ENCODE measurements around the gene ADGRV1.
"Not testable (repeated sequence)": the region's sequence is repeated elsewhere in the genome, so short reads cannot be mapped to it uniquely, and the experiment has no call there.

The ADGRV1 gene

DNA sequence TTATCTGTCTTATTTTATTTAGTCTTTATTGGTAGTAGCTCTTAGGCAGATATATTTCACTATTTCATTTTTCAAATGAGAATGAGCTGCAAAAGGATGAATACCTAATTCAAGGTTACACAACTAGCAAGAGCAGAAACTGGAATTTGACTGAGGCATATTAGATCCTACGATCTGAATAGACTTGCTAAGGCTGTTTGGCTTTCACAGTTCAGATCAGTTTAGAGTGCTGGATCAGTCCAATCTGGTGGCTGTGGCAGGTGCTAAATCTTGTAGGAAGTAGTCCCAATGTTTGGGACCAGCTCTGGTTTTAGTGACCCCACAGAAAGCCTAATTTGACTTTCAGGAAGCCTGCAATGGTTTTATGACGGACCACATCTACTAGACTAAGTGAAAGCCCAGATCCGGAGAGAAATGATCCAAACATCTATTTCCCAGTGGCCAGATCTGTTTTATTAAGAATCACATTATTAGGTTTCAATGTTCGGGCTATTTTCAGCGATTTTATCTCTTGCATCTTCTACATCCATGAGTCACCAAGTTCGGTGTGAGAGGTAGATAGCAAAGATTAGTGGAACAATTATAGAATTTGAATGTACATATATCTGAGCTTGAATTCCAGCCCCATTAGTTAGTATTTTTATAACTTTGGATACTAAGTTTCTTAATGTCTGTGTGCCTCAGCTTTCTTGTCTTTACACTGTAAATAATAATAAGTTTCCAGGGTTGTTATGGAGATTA lies 359.5 kb downstream of the ADGRV1 start:
- DNase-seq, result no peak

DNA sequence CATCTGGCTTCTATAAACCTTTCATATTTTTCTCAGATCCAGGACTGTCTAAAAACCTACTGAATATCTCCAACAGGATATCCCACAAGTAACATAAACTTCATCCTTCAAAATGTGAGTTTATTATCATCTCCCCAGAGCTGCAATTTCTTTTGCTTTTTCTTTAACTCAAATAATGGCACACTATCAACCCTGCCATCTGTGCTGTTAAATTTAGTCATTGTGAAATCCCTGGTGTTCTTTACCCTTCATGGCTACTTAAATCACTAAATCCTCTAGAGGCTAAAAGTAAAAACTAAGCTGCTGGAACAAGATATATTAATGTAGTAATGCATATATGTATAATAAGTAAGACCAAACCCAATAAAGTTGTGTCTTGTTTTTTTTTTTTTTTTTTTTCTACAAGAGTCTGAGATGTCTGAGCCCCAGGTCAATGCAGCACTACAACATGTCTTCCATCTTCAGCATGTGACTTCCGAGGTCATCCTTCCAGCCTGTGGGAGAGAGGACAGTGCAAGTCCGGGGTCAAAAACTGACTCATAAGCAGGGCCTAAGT lies 362.9 kb downstream of the ADGRV1 start:
- DNase-seq, result no peak

DNA sequence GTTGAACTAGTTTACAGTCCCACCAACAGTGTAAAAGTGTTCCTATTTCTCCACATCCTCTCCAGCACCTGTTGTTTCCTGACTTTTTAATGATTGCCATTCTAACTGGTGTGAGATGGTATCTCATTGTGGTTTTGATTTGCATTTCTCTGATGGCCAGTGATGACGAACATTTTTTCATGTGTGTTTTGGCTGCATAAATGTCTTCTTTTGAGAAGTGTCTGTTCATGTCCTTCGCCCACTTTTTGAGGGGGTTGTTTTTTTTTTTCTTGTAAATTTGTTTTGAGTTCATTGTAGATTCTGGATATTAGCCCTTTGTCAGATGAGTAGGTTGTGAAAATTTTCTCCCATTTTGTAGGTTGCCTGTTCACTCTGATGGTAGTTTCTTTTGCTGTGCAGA lies 365.6 kb downstream of the ADGRV1 start:
- DNase-seq, result not testable (repeated sequence)

DNA sequence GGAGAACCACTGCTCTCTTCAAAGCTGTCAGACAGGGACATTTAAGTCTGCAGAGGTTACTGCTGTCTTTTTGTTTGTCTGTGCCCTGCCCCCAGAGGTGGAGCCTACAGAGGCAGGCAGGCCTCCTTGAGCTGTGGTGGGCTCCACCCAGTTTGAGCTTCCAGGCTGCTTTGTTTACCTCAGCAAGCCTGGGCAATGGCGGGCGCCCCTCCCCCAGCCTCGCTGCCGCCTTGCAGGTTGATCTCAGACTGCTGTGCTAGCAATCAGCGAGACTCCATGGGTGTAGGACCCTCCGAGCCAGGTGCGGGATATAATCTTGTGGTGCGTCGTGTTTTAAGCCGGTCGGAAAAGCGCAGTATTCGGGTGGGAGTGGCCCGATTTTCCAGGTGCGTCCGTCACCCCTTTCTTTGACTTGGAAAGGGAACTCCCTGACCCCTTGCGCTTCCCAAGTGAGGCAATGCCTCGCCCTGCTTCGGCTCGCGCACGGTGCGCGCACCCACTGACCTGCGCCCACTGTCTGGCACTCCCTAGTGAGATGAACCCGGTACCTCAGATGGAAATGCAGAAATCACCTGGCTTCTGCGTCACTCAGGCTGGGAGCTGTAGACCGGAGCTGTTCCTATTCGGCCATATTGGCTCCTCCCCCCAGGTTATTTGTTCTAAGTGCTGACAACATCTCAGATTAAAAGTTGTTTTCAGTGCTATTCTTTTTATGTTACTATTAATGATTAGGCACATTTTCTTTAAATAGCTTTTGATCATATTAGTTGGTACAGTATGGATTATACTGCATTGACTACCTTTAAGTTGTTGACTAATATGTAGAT lies 370.6 kb downstream of the ADGRV1 start:
- not testable (repeated sequence) for DNase-seq

- DNase-seq, result no peak
These were observed 371.5 kb downstream of the ADGRV1 start for GRCh38 chr5:90930062-90930461.

DNA sequence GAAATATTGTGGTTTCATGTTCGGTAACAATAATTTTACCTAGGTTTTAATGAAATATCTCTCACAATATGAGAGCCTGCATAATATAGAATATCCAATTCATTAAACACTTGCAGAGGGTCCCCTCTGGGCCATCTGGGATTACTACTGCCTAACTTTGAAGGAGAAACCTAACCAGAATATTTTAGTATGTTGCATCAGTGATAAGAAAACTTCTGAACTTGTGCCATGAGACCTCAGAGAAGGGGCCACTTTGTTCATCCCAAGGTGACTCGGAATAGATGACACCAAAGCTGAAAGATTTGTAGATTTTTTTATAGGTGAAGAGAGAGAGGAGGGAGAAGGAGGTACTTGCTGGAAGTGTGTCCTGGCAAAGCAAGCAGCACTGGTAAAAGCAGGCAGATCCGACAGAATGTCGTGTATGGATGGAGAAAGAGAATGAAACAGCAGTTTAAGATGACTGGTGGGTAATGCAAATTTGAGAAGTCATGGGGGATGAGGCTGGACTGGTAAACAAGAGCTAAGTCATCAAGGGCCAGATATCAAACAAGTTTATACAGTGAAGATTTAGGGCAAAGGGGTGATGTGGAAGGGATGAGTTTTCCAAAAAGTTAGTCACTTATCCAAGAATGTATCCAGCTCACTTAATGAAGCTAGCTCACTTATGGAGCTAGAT lies 372.3 kb downstream of the ADGRV1 start:
- DNase-seq, result no peak

- DNase-seq, result peak; percentile 39 to 40
These were observed 373.6 kb downstream of the ADGRV1 start for GRCh38 chr5:90932052-90932699.

DNA sequence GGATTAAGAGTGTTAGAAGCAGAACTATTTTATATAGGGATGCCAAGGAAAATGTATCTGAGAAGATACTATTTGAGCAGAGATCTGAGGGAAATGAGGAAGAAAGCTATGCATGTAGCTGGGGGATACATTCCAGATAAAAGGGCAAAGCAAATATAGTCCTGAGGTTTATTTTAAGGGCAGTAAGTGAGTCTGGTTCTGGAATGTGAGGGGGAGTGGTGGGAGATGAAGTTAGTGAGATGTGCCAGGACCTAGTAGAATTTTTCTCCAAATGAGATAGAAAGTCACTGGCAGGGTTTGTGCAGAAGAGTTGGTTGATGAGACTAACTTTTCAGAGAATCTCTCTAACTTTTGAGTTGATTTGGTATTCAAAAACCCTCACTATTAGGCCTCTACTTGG lies 374.7 kb downstream of the ADGRV1 start:
- no peak for DNase-seq

- no peak for DNase-seq
These were observed 375.6 kb downstream of the ADGRV1 start for GRCh38 chr5:90934091-90934719.

- no peak for DNase-seq
These were observed 376.1 kb downstream of the ADGRV1 start for GRCh38 chr5:90934738-90935137.

DNA sequence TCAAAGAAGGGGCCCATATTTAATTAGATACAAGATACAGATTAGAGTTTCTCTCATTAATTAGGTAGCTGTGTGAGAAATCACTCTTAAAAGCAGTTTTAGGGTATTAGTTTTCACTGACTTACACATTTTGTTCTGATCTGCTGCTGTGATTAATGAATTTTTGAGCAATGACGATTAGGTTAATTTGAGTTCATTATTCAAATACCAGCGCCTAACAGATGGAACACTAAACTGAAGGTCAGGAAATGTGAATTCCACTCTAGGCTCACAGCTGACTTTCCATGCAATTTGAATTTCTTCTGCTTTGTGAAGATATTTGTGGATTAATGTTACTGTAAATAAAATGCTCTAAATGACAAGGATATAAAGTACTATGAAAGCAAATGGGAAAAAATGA lies 380.6 kb downstream of the ADGRV1 start:
- no peak for DNase-seq

GRCh38 chr5:90940227-90940995 lies 381.8 kb downstream of the ADGRV1 start:
- DNase-seq, result no peak

DNA sequence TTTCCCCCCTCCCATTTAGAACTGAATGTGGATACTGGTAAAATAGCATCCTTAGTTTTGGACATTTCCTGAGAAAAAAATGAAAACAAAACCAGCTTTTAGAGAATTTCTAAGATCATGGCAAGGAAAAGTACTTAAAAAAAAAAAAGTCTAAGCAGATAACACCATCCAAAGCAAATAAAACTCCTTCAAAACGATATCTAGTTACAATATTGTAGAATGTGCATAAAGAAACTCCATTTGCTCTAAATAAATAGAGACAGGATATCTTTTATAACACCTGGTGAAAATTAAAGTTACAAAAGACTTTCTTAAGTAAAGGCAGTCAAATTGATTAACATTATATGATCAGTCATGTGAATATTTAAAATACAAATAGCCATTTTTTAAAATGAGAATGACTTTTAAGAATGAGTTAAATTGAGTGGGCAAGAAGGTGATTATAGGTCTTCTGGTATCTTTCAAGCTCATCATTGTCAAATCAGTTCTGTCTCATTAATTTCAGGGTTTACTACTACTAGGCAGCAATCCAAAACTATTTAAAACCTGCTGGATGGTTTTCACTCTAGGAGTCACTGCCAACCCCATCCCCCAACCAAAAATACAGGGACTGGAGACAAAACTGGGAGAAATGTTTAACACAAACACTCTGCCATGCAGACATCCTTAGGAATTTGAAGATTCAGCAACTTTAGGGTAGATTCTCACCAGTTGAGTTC lies 382.6 kb downstream of the ADGRV1 start:
- DNase-seq, result no peak

DNA sequence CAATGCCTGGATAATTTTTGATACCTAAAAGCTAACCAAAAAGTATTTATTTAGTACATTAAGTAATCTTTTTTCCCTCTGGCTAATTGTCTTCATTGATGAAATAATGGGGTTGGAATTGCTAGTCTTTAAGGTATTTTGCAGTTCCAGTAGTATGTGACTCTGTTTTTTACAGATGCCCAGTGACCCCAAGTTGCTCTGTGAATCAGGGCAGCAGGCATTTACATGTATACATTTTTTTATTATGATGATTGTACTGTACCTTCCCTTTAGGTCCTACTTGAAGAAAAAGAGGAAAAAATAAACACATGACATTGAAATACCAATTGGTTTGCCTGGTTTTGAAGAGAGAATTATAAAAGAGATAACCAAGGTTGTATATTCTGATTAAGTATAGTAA lies 385.5 kb downstream of the ADGRV1 start:
- no peak for DNase-seq

DNA sequence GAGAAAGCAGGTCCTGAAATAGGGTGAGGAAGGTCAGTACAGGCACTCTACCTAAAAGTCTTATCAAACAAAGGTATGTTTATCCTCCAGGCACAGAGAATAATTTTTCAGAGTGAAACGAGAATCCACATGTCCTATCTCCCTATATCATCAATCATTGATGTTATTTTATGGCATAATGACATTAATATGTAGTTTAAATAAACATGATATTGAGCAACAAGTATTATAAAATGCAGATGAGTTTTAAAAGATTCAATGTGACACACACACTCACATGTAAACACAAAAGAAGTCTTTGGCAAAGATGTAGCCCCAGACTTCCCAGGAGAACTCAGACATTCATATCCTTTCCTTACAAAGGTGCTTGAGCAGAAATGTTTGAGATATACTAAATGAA lies 389.1 kb downstream of the ADGRV1 start:
- no peak for DNase-seq

GRCh38 chr5:90948969-90949368 lies 390.4 kb downstream of the ADGRV1 start:
- no peak for DNase-seq

DNA sequence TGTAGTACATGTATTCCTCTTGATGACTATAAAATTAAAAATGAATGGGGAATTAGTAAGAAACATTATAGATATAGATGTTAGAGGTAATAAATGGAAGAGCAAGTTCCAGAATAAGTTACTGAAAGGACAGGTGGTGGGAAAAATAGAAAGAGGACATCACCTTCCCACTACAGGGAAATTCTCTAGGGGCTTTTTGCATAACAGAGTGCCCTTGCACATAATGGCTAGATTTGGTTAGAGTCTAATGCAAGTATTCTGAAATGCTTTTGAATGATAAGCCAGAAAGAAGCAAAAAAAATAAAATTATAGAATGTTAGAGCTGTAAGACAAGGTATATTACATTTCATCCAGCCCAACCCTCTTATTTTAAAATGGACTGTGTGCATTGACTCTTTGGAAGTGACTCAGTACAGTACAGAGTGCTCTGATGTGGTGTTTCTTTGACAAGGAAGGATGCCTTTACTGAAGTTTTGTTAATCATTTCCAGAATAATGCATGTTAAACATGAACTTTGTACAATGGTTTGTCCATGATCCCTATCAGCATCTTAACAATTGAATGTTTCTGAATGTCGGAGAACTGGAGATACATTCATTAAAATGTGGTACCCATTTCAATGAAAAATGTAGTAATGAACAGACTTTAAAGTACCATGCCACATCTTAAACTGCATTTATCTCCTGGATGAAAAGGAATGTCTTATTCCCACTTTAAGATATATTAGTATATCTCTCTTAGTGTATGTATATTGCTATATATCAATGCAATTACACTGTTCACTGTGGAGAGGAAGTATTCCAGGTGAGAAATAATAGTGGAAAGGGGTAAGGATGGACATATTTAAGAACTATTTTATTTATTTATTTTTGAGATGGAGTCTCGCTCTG lies 391.1 kb downstream of the ADGRV1 start:
- DNase-seq, result no peak

DNA sequence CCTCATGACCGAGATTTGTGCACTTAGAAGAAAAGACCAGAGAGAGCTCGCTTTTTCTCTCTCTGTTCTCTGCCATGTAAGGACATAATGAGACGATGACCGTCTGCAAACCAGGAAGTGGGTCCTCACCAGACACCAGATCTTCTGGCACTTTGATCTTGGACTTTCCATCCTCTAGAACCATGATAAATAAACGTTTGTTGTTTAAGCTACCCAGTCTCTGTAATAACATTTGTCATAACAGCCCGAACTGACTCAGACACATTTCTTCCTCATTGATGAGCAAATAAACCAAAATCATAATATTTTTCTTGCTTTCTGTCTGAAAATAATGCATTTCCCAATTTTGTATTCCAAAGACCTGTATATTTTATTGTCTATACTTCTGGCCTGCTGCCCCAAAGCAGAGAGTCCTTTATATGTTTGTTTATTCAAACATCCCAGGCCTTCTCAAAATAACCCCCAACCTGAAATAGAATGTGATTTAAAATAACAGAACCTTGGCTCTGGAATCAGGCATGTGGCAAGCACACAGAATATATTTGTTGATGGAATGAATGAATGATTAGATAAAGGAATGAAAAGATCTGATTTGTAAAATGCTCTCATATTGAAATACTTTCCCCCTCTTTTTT lies 396.5 kb downstream of the ADGRV1 start:
- no peak for DNase-seq

DNA sequence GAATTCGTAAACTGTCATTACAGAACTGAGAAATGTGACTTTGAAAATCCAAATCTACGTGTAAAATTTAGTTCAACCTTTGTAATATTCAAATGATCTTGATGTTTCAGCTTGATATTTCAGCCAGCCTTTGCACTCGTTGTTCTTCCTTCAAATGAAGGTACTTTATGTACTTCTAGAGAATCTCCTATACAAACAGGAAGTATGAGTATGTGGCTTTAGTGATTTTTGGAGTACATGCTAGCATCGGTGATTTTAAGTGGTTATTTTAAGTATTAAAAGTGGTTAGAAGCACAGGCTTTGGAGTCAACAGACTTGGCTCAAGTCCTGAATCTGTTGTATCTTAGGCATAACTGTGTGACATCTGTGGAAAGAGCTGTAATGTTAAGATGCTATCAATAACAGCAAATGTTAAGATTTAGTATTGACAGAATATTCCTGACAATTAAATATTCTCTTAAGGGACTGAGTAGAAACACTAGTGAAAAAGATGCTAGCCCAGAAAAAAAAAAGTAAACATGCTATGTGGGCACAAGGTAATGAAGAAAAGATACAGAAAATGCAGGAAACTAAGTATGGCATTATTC lies 398.0 kb downstream of the ADGRV1 start:
- no peak for DNase-seq
